Small intestine (tissue), 7 donors: ENCODE data around the gene POM121C. TPM values are rescaled to one million over a fixed set of nuclear protein-coding genes. Genes with fewer than 3 reads are reported as not detected.
"Not testable (repeated sequence)": the region's sequence is repeated elsewhere in the genome, so short reads cannot be mapped to it uniquely, and the experiment has no call there.

Experiments
- DNase-seq, 2 donors: peaks; one replicate each; pipeline versions ENCODE4 v3.0.0 to v3.0.0-alpha.2; 2013
- FAIRE-seq: peaks from 2 replicates; lab custom pipeline; 2012; peaks lifted over from hg19 to GRCh38; lab: Jason Lieb, UNC
- H3K27ac ChIP-seq, 3 donors: one replicate each; pipeline ENCODE4 v1.5.1; 2013; ENCODE audit warnings: low read length in 2 of 3, mild to moderate bottlenecking in 2 of 3, control low read depth in 1 of 3, inconsistent platforms in 1 of 3, low read depth in 1 of 3, moderate library complexity in 1 of 3
- H3K27me3 ChIP-seq, 3 donors: one replicate each; pipeline ENCODE4 v1.6.1; 2013; ENCODE audit warnings: low read length in 3 of 3, inconsistent platforms in 1 of 3; ENCODE audit not compliant: control insufficient read depth in 3 of 3, insufficient read depth in 3 of 3
- H3K36me3 ChIP-seq, 3 donors: one replicate each; pipeline ENCODE4 v1.6.1; 2013; ENCODE audit warnings: low read length in 3 of 3, inconsistent platforms in 1 of 3, low read depth in 1 of 3, mild to moderate bottlenecking in 1 of 3, moderate library complexity in 1 of 3; ENCODE audit not compliant: control insufficient read depth in 3 of 3, insufficient read depth in 2 of 3
- H3K4me1 ChIP-seq, 3 donors: one replicate each; pipeline ENCODE4 v1.6.1; 2013; ENCODE audit warnings: low read length in 2 of 3, inconsistent platforms in 1 of 3, low read depth in 1 of 3, mild to moderate bottlenecking in 1 of 3, moderate library complexity in 1 of 3; ENCODE audit not compliant: control insufficient read depth in 3 of 3, insufficient read depth in 2 of 3
- H3K4me3 ChIP-seq, 3 donors: one replicate each; pipeline ENCODE4 v1.5.1; 2013; ENCODE audit warnings: low read length in 3 of 3, control low read depth in 1 of 3, inconsistent platforms in 1 of 3, low read depth in 1 of 3, mild to moderate bottlenecking in 1 of 3, moderate library complexity in 1 of 3
- H3K9me3 ChIP-seq, 2 donors: one replicate each; pipeline ENCODE4 v1.6.1; 2013; ENCODE audit warnings: low read depth in 1 of 2, low read length in 1 of 2; ENCODE audit not compliant: control insufficient read depth in 2 of 2, insufficient read depth in 1 of 2
- WGBS, 3 donors: extraction: QIAGEN DNeasy Blood & Tissue Kit; methylation state at CpG; one replicate each; pipeline ENCODE4 v1.1.7; 2013; 5-methylcytosine and 5-hydroxymethylcytosine counted together
- polyA plus RNA-seq, 4 donors: library from polyadenylated mRNA; stranded (reverse) in 3 of 4; unstranded in 1 of 4; fragments of 200-250 nt in 3 of 4; fragments of 120-200 nt in 1 of 4; gene quantifications; one replicate each; pipeline versions ENCODE4 v1.2.1 to v1.2.3, GENCODE V29; 2013
- donor health status: healthy with polysubstance abuse.
- donor health status: control.
- donor health status: control.
- donor health status: Bipolar disorder and iron deficiency.
- donor health status: healthy.

The POM121C gene
- polyA plus RNA-seq, 4 donors, result 7.0 to 33.8 (median 13.0) TPM

- DNase-seq, H3K36me3 ChIP-seq, H3K9me3 ChIP-seq, H3K27me3 ChIP-seq, H3K4me3 ChIP-seq, FAIRE-seq, H3K27ac ChIP-seq, H3K4me1 ChIP-seq: not testable (repeated sequence)
- 83 to 97% (median 87%) methylated on average over 4 to 8 of the region's 10 CpGs for WGBS, 3 donors
Measured at GRCh38 chr7:75456403-75456802, 29.7 kb downstream of the POM121C start.

- not testable (repeated sequence) for H3K4me3 ChIP-seq, FAIRE-seq, H3K4me1 ChIP-seq, H3K27me3 ChIP-seq, H3K9me3 ChIP-seq, H3K36me3 ChIP-seq, H3K27ac ChIP-seq
- WGBS, 3 donors, result 8 to 10% (median 9%) methylated on average over 3 of the region's 4 CpGs
- DNase-seq, result peak in 1 of 2 donors; percentile 14
Measured at GRCh38 chr7:75452494-75452955, 33.6 kb downstream of the POM121C start.

GRCh38 chr7:75449946-75450345 is 36.2 kb downstream of the POM121C start:
- not testable (repeated sequence) for H3K27ac ChIP-seq, H3K9me3 ChIP-seq, H3K4me1 ChIP-seq, FAIRE-seq, DNase-seq, H3K36me3 ChIP-seq, H3K4me3 ChIP-seq, H3K27me3 ChIP-seq
- WGBS, 3 donors, result 95 to 100% (median 99%) methylated on average over 2 to 3 of the region's 5 CpGs

- FAIRE-seq, H3K27me3 ChIP-seq, H3K4me1 ChIP-seq, H3K36me3 ChIP-seq, H3K9me3 ChIP-seq: not testable (repeated sequence)
- 0 to 1% (median 1%) methylated on average over 12 to 48 of the region's 76 CpGs for WGBS, 3 donors
- peak overlapping the region; percentile 30 to 58 (median 44) for H3K4me3 ChIP-seq
- peak; percentile 6 to 43 for DNase-seq
- peak overlapping the region; percentile 64 to 90 (median 71) for H3K27ac ChIP-seq
Measured at GRCh38 chr7:75442465-75443111, 43.5 kb downstream of the POM121C start.

- FAIRE-seq, H3K36me3 ChIP-seq, DNase-seq, H3K27me3 ChIP-seq, H3K9me3 ChIP-seq, H3K27ac ChIP-seq, H3K4me1 ChIP-seq: not testable (repeated sequence)
- peak overlapping the region in 2 of 3 donors; percentile 32 to 44 for H3K4me3 ChIP-seq
- 0 to 3% (median 0%) methylated on average over 2 to 20 of the region's 37 CpGs for WGBS, 3 donors
Measured at GRCh38 chr7:75442101-75442464, 44.0 kb downstream of the POM121C start.

GRCh38 chr7:75439000-75439399 is 47.1 kb downstream of the POM121C start:
- 95 to 98% (median 97%) methylated on average over 4 of the region's 4 CpGs for WGBS, 3 donors
- H3K27me3 ChIP-seq, DNase-seq, H3K4me3 ChIP-seq, FAIRE-seq, H3K4me1 ChIP-seq, H3K27ac ChIP-seq, H3K9me3 ChIP-seq: not testable (repeated sequence)
- H3K36me3 ChIP-seq, result peaks cover 3 to 26% (median 13%) of the 10 kb centered on the region in 3 donors

- H3K27me3 ChIP-seq, H3K4me1 ChIP-seq, H3K27ac ChIP-seq, DNase-seq, H3K9me3 ChIP-seq, H3K4me3 ChIP-seq, FAIRE-seq: not testable (repeated sequence)
- peaks cover 3 to 42% (median 8%) of the 10 kb centered on the region in 3 donors for H3K36me3 ChIP-seq
- 78 to 89% (median 87%) methylated on average over 10 of the region's 15 CpGs for WGBS, 3 donors
Measured at GRCh38 chr7:75423481-75423880, 62.6 kb downstream of the POM121C start.

GRCh38 chr7:75421798-75422710 is 64.0 kb downstream of the POM121C start:
- FAIRE-seq, DNase-seq: not testable (repeated sequence)
- WGBS, 3 donors, result 94 to 97% (median 96%) methylated on average over 24 to 33 of the region's 50 CpGs

More at GRCh38 chr7:75421798-75422710, 64.0 kb downstream of the POM121C start:
- not testable (repeated sequence) for H3K4me3 ChIP-seq, H3K4me1 ChIP-seq, H3K27ac ChIP-seq, H3K27me3 ChIP-seq, H3K9me3 ChIP-seq
- peaks cover 3 to 42% (median 8%) of the 10 kb centered on the region in 3 donors for H3K36me3 ChIP-seq
